ENCODE measurements around the gene CSTPP1. TPM values are rescaled to one million over a fixed set of nuclear protein-coding genes. Genes with fewer than 3 reads are reported as not detected.

Gene CSTPP1
- total RNA-seq, 4 donors from 2014 or later = 5.3 to 14.8 (median 13.4) TPM

GRCh38 chr11:46947399-46948077, 11.0 kb downstream of the CSTPP1 start:
- TF ChIP-seq, protein P1, sequence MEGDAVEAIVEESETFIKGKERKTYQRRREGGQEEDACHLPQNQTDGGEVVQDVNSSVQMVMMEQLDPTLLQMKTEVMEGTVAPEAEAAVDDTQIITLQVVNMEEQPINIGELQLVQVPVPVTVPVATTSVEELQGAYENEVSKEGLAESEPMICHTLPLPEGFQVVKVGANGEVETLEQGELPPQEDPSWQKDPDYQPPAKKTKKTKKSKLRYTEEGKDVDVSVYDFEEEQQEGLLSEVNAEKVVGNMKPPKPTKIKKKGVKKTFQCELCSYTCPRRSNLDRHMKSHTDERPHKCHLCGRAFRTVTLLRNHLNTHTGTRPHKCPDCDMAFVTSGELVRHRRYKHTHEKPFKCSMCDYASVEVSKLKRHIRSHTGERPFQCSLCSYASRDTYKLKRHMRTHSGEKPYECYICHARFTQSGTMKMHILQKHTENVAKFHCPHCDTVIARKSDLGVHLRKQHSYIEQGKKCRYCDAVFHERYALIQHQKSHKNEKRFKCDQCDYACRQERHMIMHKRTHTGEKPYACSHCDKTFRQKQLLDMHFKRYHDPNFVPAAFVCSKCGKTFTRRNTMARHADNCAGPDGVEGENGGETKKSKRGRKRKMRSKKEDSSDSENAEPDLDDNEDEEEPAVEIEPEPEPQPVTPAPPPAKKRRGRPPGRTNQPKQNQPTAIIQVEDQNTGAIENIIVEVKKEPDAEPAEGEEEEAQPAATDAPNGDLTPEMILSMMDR (IDR thresholded peaks at IDR 0.05; ENCODE audit: low read depth) = no peak

DNA sequence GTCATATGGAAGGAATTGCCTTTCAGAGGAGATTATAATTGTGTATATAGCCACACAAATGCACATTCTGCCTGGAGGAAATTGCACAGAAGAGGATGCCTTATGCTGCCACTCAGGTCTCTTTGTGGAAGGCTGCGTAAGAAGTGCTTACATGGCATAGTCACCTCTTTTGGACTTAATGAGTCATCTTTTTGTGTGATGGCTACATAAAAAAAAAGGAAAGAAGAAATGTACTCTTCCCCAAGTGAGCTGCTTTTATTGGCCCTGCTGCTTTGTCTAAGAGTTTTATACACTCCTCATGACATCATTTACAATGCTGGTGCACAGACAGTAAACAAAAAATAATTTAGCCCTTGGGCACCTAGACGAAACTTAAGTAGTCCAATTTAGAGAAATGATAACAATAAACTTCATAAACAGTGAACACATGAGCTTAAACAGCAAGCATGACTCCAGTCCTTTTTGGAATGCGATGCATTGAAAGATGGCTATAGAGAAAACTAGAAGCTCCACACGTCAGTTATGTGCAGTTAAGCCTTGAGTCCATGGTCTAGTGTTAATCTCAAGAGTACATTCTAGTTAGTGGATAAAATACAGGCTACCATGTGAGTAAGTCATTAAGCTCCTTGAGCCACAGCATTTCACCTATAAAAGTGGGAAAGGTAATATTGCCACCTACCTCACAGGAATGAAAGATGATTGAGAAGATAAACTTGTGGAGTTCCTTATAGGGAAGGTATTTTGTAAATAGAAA, 12.0 kb downstream of the CSTPP1 start:
- TF ChIP-seq, protein P1 (IDR thresholded peaks at IDR 0.05; ENCODE audit: low read depth) = no peak

- TF ChIP-seq, protein P1 (IDR thresholded peaks at IDR 0.05; ENCODE audit: low read depth) = no peak
Measured at GRCh38 chr11:46949297-46949696, 12.7 kb downstream of the CSTPP1 start.

- TF ChIP-seq, protein P1 (IDR thresholded peaks at IDR 0.05; ENCODE audit: low read depth) = no peak
Measured at GRCh38 chr11:46951864-46952263, 15.3 kb downstream of the CSTPP1 start.

GRCh38 chr11:46952553-46952952, 16.0 kb downstream of the CSTPP1 start:
- TF ChIP-seq, protein P1 (IDR thresholded peaks at IDR 0.05; ENCODE audit: low read depth) = no peak

DNA sequence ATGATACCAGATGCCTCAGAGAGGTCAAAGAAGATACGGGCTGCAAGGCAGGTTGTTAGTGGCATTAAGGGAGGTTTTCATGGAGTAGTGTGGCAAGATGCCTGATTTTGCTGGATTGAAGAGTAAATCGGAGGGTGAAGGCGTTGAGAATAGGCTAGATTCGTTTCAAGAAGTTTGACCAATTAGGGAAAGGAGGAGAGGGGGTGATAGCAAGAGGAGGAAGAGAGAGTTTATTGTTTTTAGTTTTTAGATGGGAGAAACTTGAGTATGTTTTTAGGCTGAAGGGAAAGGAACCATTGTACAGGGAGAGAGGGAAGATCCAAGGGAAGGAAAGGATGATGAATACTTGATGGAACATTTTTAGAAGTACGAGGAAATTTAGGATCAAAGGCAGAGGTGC, 16.5 kb downstream of the CSTPP1 start:
- TF ChIP-seq, protein P1 (IDR thresholded peaks at IDR 0.05; ENCODE audit: low read depth) = no peak

GRCh38 chr11:46958777-46959176, 22.2 kb downstream of the CSTPP1 start:
- TF ChIP-seq, protein P1 (IDR thresholded peaks at IDR 0.05; ENCODE audit: low read depth) = no peak
